ENCODE results near the gene LTB4R2.
A peak's percentile ranks its signal among the peaks of the same experiment; 100 is the strongest.

Gene LTB4R2

DNA sequence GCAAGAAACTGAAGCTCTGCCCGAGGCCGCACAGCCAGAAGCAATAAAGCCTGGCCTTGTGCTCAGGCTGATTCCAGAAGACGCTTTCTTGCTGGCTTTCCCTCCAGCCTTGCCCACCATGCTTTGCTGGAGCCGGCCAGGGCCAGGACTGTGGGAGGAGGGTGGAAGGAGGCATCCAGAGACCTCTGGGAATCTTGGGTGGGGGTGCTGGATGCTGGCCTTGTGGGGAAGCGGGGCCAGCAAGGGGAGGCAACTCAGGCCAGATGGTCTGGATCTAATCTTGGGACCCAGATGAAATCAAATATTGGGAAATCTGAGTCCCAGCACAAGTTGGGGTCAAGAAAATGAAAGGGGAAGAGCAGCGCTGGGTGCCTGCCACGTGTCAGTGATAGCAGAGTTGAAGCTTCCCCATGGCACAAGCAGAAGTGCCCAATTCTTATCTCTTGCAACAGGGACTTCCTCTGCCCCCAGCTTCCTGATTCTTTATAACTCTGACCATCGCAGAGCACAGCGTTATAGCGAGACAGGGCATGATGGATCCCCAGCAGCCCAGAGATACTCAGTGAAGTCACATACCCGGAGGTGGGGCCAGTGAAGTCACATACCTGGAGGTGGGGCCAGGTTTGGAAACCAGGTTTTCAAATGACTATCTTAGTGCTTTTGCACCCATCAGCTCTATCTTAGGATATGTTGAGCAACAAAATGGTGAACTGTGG lies 32.2 kb upstream of the LTB4R2 start:
- no peak for DNase-seq

DNA sequence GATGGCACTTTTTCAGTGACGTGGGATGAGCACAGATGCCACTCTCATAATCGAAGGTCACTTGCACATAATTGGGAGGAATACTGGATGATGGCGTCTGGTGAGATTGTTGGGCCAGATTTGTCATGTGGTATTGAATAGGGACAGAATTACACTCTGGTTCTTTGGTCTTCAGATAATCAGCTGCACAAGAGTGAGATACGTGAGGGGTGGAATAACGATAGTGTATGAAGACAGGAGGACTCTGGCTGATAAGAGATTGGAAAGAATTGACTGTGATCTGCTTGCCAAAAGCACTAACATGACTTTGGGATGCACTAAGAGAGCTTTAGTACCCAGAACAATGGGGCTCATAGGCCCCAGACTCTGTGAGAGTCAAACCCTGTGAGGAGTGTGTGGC lies 31.5 kb upstream of the LTB4R2 start:
- DNase-seq = no peak

DNA sequence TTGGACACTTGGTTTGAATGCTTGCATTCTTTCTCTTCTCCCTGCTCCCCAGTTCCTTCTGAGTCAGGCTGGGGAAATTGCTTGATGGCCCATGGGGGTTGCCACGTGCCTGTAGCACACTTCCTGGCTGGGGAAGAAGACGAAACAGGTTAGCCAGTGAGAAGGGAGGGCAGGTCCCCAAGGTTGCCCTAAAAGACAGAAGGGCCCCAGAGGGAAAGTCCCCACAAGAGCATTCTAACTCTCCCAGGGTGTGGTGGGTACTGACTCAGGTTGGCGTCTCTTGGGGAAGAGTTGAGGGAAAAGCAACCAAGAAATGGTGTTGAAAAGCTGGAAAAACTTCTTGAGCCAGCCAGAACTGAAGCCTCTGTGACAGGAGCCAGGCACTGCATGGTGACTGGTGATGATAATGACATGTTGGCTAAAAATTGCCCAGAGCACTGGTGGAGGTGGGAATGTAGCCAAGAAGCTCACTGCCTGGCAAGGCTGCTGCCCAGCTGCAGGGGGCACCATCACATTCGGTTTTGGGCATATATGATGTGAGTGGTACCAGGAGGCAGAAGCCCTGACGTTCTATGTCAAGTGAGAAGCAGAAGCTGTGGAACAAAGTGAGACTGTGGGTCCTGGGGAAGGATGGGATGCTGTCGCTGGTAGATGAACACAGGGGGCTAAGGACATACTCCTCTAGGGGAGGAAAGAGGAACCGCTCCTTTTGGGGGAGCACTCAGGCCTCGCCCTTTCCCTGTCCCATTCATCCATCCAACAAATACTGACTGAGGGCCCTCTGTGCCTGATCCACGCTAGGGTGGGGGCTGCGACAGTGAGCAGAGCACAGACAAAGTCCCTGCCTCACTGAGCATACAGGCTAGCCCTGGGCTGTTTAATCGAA lies 30.4 kb upstream of the LTB4R2 start:
- DNase-seq = peak; percentile 29

DNA sequence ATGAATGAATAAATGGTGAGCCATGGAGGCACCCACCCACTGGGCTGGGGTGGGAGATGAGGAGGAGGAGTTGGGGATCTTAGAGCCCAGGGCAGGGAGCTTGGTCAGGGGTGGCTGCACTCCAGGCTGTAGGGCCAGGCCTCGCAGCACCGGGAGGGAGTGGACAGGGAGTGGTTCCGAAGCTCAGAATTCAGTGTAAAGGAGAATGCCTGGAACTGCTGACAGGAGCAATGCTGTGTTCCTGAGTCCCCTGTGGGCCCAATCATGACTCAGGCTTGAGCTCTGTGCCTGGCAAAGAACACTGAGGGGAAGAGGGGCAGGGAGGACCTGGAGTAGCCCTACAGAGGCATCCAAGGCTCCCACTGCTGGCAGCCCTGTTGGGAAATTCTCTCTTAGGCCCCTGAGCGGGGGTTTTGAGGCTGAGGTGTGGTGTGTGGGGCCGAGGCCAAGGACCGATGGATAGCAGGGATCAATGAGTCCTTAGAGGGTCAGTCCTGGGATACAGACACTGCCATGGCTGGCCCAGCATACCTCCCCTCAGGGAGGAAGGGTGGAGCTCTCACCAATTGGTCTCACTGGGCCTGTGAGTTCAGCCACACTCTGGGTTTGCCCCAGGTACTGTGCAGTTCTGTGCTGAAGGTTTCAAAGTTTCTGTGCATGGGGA lies 29.0 kb upstream of the LTB4R2 start:
- no peak for DNase-seq

DNA sequence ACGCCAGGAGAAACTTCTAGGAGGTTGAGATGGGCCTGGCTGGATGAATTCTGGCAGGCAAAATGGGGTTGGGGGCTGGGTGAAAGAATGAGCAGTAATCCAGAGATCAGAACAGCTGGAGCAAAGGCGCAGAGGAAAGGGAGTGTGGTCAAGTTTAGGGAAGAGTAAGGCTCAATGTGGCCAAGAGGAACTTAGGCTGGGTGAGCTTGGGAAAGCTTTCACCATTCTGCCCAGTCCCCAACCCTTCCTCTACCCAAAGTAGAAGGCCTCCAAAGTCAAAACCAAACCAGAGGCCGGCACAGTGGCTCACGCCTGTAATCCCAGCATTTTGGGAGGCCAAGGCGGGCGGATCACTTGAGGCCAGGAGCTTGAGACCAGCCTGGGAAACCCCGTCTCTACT lies 28.3 kb upstream of the LTB4R2 start:
- no peak for DNase-seq

DNA sequence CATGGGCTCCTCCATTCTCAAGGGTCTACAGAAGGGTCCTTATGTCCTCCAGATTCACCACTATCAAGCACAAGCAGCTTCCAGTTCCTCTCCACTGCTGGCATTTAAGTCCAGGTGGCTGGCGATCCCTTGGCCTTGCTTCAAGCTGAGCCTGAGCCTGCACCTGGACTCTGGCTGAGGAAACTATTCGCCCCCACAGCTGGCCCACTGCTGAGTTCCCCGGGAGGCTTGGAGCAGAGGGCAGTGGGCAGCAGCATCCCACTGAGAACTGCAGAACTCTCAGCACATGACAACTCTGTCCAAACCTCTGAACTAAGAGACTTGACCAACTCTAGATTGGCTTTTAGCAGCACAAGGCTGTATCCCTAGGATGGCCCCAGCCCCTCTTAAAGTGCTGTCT lies 27.2 kb upstream of the LTB4R2 start:
- no peak for DNase-seq

DNA sequence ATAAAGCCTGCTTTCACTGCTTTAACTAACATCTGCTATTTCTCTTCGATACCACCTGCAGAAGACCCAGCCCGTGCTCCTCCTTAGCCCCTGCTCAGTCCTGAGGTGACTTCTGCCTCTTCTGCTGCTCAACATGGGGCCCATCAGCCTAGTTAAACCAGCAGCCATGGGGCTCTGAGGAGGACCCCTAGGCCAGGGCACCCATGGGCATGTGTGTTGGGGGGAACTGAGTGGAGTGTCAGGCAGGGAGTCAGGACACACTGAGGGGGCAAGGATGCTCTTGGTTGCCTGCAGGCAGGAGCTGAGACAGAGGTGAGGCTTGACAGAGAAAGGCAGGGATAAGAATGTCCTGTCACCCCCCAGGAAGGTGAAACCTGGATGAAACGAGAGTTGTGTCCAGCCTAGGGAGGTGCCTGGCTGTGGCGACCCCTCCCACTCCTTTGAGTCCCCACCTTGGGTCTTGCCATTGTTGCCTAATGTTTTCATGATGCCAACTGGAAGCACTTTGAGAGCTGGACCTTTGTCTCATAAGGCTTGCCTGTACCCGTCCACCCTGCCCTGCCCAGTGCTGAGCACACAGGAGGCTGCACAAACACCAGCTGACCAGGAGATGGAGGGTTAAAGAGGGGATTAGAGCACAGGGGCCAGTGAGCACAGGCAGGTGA lies 26.0 kb upstream of the LTB4R2 start:
- no peak for DNase-seq

DNA sequence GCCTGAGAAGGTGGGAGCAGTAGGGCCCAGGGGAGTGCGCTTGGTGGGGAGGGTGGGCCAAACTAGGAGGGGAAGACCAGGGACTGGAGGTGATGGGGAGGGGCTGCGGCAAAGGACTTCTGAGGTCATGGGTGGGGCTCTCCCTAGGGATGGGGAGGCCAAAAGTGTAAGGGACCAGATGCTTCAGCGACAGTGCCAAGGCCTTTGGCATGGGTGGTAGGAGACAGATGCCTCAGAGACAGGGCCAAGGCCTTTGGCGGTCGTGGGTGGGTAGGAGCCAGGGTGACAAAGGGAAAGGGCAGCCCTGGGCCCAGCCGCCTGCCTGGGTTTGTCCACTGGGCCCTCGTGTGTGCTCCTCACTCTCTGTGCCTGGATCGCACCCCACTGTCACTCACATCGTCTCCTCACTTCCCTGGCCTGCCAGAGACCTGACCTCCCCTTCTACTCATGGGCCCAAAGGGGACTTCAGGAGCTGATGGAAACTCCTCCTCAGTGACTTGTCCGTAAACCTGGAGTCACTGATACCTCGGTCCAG lies 25.4 kb upstream of the LTB4R2 start:
- no peak for DNase-seq

DNA sequence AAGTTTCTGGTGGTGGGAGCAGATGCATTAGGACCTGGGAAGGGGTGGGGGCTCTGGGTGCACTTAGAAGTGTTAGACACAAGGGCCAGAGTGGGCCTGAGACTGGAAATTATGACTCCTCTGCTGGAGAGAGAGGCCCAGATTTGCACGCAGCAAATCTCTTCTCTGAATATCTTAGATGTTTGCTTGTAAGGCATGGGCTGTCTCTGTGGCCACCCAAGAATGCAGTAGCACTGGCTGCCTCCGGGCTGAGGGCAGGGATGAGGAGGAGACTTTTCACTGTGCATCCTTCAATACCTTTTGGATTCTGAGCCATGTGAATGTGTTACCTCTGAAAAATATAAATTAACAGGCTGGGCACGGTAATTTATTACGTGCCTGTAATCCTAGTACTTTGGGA lies 24.6 kb upstream of the LTB4R2 start:
- no peak for DNase-seq

DNA sequence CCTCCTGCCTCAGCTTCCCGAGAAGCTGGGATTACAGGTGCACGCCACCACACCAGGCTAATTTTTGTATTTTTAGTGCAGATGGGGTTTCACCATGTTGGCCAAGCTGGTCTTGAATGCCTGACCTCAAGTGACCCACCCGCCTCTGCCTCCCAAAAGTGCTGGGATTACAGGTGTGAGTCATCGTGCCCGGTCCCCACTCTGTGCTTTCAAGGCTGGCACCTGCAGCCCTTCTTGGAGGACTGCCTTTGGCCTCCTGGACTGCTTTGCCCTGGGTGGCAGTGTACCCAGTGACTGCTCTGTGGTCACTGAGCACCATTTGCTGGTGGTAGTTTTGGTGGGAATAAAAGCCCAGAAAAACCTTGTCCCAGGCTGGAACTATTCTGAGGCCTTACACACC lies 22.9 kb upstream of the LTB4R2 start:
- no peak for DNase-seq

DNA sequence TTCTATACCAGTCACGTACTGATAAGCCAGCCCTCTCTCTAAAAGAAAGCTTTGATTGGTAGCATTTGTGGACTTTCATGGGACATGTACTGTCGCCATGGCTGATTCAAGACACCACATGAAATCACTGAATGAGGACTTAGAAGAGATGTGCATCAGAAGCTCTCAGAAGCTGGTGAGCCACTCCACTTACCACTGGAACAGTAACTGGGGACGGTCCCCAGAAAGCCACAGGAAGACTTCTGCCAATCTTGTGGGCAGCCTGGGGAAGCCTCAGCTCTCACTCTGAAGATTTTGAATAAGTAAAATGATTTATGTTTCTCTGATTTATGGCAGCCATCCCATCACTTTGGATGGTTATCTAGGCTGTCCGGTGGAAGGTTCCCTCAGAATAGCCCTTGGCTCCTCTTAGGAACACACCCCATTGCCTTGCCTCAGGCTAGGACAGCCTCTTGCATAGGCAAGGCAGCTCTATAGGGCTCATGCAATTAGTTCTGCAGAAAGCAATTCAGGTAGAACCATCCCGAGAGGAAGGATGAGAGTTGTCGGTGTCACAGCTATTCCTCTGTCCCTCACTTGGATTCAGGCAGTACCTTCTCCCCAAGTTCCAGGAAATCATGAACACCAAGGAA lies 20.2 kb upstream of the LTB4R2 start:
- no peak for DNase-seq

DNA sequence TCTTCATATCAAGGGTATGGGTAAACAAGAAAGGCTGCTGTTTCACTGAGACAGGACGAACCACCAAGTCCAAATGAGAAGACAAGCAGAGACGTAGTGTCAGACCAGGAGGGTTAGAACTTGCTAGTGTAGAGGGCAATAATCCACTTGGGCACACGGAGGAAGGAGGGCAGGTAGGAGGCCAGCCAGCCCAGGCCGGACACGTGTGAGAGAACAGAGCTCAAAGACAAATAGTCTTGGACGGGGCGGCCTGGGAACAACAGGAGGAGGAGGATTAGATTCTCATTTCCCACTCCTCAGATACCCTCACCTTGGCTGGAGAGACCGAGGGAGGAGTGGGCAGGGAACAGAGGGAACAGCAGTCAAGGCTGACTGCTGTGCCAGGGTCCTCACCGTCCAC lies 19.2 kb upstream of the LTB4R2 start:
- no peak for DNase-seq

DNA sequence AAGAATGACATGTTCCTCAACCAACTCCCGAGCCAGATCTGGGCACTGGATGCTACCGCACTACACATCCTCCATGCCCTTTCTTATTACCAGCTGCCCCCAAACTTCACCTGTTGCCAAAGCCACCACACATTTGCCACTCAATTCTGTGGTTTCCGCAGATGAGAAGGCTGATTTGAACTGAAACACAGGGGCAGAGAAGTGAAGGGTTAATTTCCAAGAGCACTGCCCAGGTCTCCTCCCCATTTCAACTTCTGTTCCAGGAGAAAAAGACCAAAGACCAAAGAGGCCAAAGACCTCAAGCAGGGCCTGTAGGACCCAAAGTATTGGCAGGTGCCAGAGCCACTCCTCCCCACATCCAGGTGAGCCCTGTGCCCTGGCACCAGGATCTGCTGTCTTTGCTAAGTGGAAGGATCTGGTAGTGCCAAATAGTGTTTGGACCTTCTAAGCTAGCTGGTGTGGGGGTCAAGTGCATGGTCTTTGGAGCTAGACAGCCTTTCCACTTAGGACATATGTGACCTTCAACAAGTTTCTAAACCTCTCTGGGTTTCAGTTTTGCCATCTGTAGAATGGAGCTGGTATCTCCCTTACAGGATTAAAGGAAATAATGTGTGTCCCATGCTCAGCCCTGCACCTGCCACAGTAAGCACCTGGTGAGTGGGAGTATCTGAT lies 18.4 kb upstream of the LTB4R2 start:
- DNase-seq = no peak

DNA sequence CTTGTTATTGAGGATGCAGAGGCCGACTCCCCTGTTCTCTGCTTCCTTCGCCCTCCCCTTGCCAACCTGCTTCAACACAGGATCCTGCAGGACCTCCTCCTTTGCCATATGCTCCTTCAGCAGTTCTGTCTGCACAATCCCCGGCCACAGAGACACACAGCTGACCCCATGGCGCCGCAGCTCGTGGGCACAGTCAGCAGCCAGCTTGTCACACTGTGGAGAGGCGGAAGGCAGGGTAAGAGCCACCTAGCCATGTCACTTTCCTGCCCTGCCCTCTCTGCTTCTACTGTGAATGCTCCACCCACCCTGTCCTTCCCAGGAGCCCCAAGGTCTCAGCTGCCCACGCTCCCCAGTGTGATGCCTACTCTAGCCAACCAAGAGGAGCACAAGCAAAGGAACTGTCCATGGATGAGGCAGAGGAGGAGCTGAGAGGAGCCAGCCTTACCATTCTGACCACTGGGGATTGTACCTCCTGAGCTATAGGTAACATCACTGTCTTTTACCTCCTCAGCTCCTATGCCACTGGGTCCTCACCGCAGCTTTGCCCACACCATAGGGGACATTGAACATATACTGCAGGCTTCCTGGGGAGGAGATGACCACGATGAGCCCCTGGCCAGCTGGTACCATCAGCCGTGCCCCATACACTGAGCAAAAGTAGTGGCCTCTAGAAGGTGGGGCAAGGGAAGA lies 17.7 kb upstream of the LTB4R2 start:
- DNase-seq = no peak

DNA sequence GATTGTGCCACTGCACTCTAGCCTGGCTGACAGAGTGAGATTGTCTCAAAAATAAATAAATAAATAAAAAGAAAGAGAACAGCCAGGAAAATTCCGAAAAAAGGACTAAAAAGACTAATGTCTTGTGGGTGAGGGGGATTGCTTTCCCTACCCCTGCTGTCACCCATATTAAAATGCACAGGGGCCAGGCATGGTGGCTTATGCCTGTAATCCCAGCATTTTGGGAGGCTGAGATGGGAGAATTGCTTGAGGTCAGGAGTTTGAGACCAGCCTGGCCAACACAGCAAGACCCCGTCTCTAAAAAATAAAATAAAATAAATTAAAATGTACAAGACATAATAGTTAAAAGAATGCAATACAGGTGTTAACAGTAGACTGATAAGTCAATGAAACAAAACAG lies 16.4 kb upstream of the LTB4R2 start:
- no peak for DNase-seq

DNA sequence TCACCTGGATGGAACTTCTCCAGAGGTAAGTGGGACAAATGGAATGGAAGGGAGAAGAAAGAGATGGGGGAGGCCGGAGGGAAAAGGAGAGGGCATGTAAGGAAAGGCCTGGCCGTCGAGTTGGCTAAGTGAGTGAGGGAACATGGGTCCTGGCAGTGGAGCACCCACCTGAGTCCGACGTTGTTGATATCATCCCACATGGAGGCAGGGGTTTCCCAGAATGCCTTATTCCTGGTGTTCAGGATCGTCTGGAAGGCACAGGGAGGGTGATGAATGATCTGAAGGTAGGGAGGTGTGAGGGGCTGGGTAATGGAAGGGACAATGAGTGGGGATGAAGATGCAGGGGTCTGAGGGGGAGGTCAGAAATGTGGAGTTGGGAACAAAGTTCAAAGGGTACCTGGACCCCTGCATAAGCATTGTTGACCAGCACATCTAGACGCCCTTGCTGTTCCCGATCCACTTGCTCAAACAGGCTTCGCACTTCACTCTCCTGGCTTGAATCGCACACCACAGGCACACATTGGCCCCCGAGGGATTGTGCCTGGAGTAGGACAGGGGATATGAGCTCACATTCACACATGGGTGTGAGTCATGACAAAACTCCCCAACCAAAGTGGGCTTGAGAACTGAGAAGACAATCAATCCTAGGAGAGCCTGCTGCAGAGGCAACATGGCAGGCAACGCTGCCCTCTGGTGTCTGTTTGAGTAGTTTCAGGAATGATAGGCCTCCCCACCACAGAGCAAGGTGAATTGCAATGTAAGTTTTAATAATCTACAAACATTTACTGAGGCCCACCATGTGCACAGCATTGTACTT lies 13.4 kb upstream of the LTB4R2 start:
- DNase-seq = peak; percentile 60

DNA sequence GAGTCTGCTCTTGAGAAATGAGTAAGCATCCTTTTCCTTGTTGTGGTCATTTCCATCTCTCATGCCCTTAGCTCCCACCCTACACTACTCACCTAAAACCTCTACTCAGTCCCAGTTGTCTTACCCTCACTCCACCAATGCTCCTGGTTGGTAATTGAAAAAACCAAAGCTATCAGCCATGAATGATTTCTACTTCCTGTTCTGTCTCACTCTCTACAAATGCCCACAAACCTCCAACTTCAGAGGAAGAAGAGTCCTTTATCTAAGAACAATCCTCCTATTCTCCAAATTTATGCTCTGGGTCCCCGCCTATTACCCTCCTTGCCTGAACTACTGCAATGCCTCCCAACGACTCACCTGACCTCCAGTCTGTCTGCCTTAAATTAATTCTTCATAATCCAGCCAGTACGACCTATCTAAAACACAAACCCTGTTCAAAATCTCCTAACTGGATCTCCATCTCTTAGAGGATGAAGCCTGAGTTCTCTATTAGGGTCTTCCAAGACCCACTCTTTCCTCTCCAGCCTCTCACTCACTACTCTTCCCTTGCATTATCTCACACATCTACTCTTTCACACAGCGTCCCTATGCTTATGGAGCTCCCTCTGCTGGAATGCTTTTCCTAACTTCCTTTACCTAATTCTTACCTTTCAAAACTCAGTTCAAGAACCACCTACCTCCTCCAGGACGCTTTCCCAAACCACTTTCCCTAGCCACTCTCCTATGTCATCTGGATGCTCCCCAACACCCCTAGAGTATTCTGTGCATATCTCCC lies 12.6 kb upstream of the LTB4R2 start:
- DNase-seq = no peak

DNA sequence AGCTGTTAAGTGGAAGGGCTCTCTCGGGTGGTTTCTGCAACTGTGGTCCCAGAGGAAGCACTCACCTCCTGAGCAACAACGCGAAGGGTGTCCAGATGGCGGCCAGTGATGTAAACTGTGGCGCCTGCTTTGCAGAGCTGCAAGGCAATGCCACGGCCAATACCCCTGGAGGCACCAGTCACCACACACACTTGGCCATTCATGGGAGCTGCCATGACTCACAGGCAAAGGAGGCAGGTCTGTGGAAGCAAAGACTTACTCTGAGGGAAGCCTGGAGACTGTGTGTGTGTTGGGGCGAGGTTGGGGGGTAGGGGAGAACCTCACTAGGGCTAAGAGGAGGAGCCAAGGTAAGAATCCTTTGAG lies 11.1 kb upstream of the LTB4R2 start:
- DNase-seq = no peak
